H1 (cell line): ENCODE results near the gene SPC24. TPM values are rescaled to one million over a fixed set of nuclear protein-coding genes. Genes with fewer than 3 reads are reported as not detected.

ENCODE experiments used
- CTCF ChIA-PET: fragments of 300-600 bp; sonication (Branson Sonifier 250); formaldehyde crosslinking; loops from one replicate; lab custom pipeline; 2021; ENCODE audit not compliant: partially characterized antibody; lab: Charles Lee
- POLR2A ChIA-PET: fragments of 300-600 bp; sonication (Branson Sonifier 250); formaldehyde crosslinking; loops from one replicate; lab custom pipeline; 2021; ENCODE audit warnings: inconsistent platforms; ENCODE audit not compliant: partially characterized antibody; lab: Charles Lee
- DNase-seq, 2 experiments: peaks; one replicate each; pipeline versions ENCODE4 v3.0.0 to v3.0.0-alpha.2; 2010 to 2022; ENCODE audit warnings: low spot score in 2 of 2, low read depth in 1 of 2, mixed read lengths in 1 of 2
- FAIRE-seq: peaks from 2 replicates; lab custom pipeline; 2011; peaks lifted over from hg19 to GRCh38; lab: Jason Lieb, UNC
- H2AFZ ChIP-seq: 2 replicates; pipeline ENCODE4 v1.8.1; 2012; ENCODE audit warnings: low read length, inconsistent platforms
- H2AK5ac ChIP-seq: 2 replicates; pipeline ENCODE4 v1.6.1; 2013; ENCODE audit warnings: low read depth, low read length
- H2BK120ac ChIP-seq: replicated peaks from 2 replicates; pipeline ENCODE3; 2013; ENCODE audit warnings: low read depth, low read length, inconsistent platforms
- H2BK12ac ChIP-seq: 2 replicates; pipeline ENCODE4 v1.6.1; 2013; ENCODE audit warnings: low read depth, low read length
- H2BK15ac ChIP-seq: 2 replicates; pipeline ENCODE4 v1.6.1; 2013; ENCODE audit warnings: low read length
- H2BK20ac ChIP-seq: 2 replicates; pipeline ENCODE4 v1.6.1; 2013; ENCODE audit warnings: low read length
- H2BK5ac ChIP-seq: 2 replicates; pipeline ENCODE4 v1.6.1; 2013; ENCODE audit warnings: low read depth, low read length
- H3K14ac ChIP-seq: 2 replicates; pipeline ENCODE4 v1.6.1; 2013; ENCODE audit warnings: inconsistent platforms; ENCODE audit not compliant: insufficient read length
- H3K18ac ChIP-seq: 2 replicates; pipeline ENCODE4 v1.6.1; 2013; ENCODE audit warnings: low read length; ENCODE audit errors: extremely low read depth
- H3K23ac ChIP-seq: 2 replicates; pipeline ENCODE4 v1.6.1; 2013; ENCODE audit warnings: inconsistent platforms; ENCODE audit not compliant: insufficient read length
- H3K23me2 ChIP-seq: 2 replicates; pipeline ENCODE4 v1.6.1; 2013; ENCODE audit warnings: low read depth, low read length
- H3K27ac ChIP-seq: 2 replicates; pipeline ENCODE4 v1.6.1; 2011; ENCODE audit warnings: low read depth, low read length, inconsistent platforms
- H3K27me3 ChIP-seq, 4 experiments: replicated peaks in 1 of 4; 1 replicate in 1 of 4; 2 replicates in 3 of 4; pipeline versions ENCODE4 v1.6.1 to v1.8.1; 2011 to 2013; ENCODE audit warnings: low read length in 3 of 4, mild to moderate bottlenecking in 3 of 4, inconsistent platforms in 2 of 4, mixed read lengths in 2 of 4, moderate library complexity in 1 of 4; ENCODE audit not compliant: control insufficient read depth in 3 of 4, insufficient read depth in 3 of 4; ENCODE audit errors: extremely low read depth in 1 of 4
- H3K36me3 ChIP-seq, 4 experiments: 2 replicates each; pipeline versions ENCODE4 v1.6.1 to v1.8.1; 2011 to 2013; ENCODE audit warnings: mild to moderate bottlenecking in 4 of 4, low read length in 3 of 4, moderate library complexity in 2 of 4, control low read depth in 1 of 4, inconsistent platforms in 1 of 4; ENCODE audit not compliant: insufficient read depth in 4 of 4, control insufficient read depth in 2 of 4
- H3K4ac ChIP-seq: replicated peaks from 2 replicates; pipeline ENCODE3; 2013; ENCODE audit warnings: low read length, low read depth, mixed read lengths, inconsistent platforms; ENCODE audit not compliant: insufficient read length
- H3K4me1 ChIP-seq, 4 experiments: replicated peaks in 1 of 4; 1 replicate in 1 of 4; 2 replicates in 3 of 4; pipeline versions ENCODE4 v1.6.1 to v1.8.1; 2011 to 2013; ENCODE audit warnings: low read length in 3 of 4, inconsistent platforms in 2 of 4, mixed read lengths in 1 of 4; ENCODE audit not compliant: insufficient read depth in 4 of 4, control insufficient read depth in 3 of 4
- H3K4me2 ChIP-seq, 2 experiments: 2 replicates each; pipeline versions ENCODE4 v1.6.1 to v1.8.1; 2011 to 2013; ENCODE audit warnings: low read depth in 2 of 2, low read length in 2 of 2, control low read depth in 1 of 2, inconsistent platforms in 1 of 2, mild to moderate bottlenecking in 1 of 2; ENCODE audit not compliant: insufficient read depth in 1 of 2
- H3K4me3 ChIP-seq, 4 experiments: fragments of 200-600, 300-600 bp in 1 of 4; sonication (generic), shearing (Covaris generic), sonication (Bioruptor Twin) in 1 of 4; 2 replicates each; pipeline versions ENCODE4 v1.5.1 to v1.8.1; 2011 to 2016; ENCODE audit warnings: low read length in 4 of 4, low read depth in 3 of 4, control low read depth in 2 of 4, inconsistent platforms in 2 of 4, mild to moderate bottlenecking in 2 of 4, mixed read lengths in 1 of 4, moderate library complexity in 1 of 4; ENCODE audit not compliant: insufficient read depth in 2 of 4; ENCODE audit errors: extremely low read depth in 1 of 4
- H3K56ac ChIP-seq: replicated peaks from 2 replicates; pipeline ENCODE3; 2013; ENCODE audit warnings: low read depth, mild to moderate bottlenecking, mixed read lengths, low read length, inconsistent platforms; ENCODE audit not compliant: insufficient read length
- H3K79me1 ChIP-seq: 2 replicates; pipeline ENCODE4 v1.6.1; 2013; ENCODE audit warnings: low read depth, low read length, control low read depth
- H3K79me2 ChIP-seq, 2 experiments: 2 replicates each; pipeline versions ENCODE4 v1.6.1 to v1.8.1; 2012 to 2013; ENCODE audit warnings: low read length in 2 of 2, mild to moderate bottlenecking in 2 of 2, inconsistent platforms in 1 of 2; ENCODE audit not compliant: insufficient read depth in 2 of 2, control insufficient read depth in 1 of 2
- H3K9ac ChIP-seq, 4 experiments: replicated peaks in 1 of 4; 1 replicate in 1 of 4; 2 replicates in 3 of 4; pipeline versions ENCODE4 v1.6.1 to v1.8.1; 2011 to 2013; ENCODE audit warnings: low read depth in 3 of 4, low read length in 3 of 4, control low read depth in 2 of 4, mild to moderate bottlenecking in 2 of 4, moderate library complexity in 2 of 4, inconsistent platforms in 1 of 4; ENCODE audit errors: extremely low read depth in 1 of 4
- H3K9me3 ChIP-seq, 2 experiments: 2 replicates each; pipeline versions ENCODE4 v1.6.1 to v1.8.1; 2012 to 2013; ENCODE audit warnings: mild to moderate bottlenecking in 2 of 2, moderate library complexity in 2 of 2, control low read depth in 1 of 2, inconsistent platforms in 1 of 2, low read depth in 1 of 2, low read length in 1 of 2, mixed read lengths in 1 of 2; ENCODE audit not compliant: insufficient read depth in 2 of 2
- H4K20me1 ChIP-seq, 2 experiments: replicated peaks in 1 of 2; 2 replicates each; pipeline versions ENCODE3 to v1.8.1; 2011 to 2013; ENCODE audit warnings: inconsistent platforms in 2 of 2, low read length in 2 of 2, mild to moderate bottlenecking in 1 of 2; ENCODE audit not compliant: insufficient read depth in 2 of 2, control insufficient read depth in 1 of 2
- H4K5ac ChIP-seq: 2 replicates; pipeline ENCODE4 v1.6.1; 2013; ENCODE audit warnings: low read length, low read depth, mixed read lengths, inconsistent platforms; ENCODE audit not compliant: insufficient read length
- H4K8ac ChIP-seq: 2 replicates; pipeline ENCODE4 v1.8.0; 2013; ENCODE audit warnings: mild to moderate bottlenecking, moderate library complexity, low read length, inconsistent platforms; ENCODE audit not compliant: insufficient read depth; ENCODE audit errors: extremely low read depth
- H4K91ac ChIP-seq: replicated peaks from 2 replicates; pipeline ENCODE3; 2013; ENCODE audit warnings: low read length, mixed read lengths, inconsistent platforms; ENCODE audit not compliant: insufficient read length
- CHD2 ChIP-seq: IDR thresholded peaks from 2 replicates; pipeline ENCODE4 v1.6.1; 2012; ENCODE audit warnings: low read length, improper control_type of control experiment
- CREB1 ChIP-seq: IDR thresholded peaks from 2 replicates; pipeline ENCODE4 v1.6.1; 2012; ENCODE audit warnings: inconsistent platforms
- CTBP2 ChIP-seq: IDR thresholded peaks from 2 replicates; pipeline ENCODE4 v1.7.0; 2011; ENCODE audit warnings: borderline replicate concordance, mild to moderate bottlenecking, moderate library complexity, mixed read lengths, low read length; ENCODE audit not compliant: insufficient read depth, insufficient read length
- EGR1 ChIP-seq: IDR thresholded peaks from 2 replicates; pipeline ENCODE4 v1.6.1; 2011; ENCODE audit warnings: low read depth, low read length, borderline replicate concordance
- GTF2F1 ChIP-seq: IDR thresholded peaks from 2 replicates; pipeline ENCODE4 v1.6.1; 2012; ENCODE audit warnings: low read depth, low read length, improper control_type of control experiment, borderline replicate concordance
- HDAC6 ChIP-seq: IDR thresholded peaks from one replicate; pipeline ENCODE4 v1.7.1; 2012; ENCODE audit warnings: low read depth, mild to moderate bottlenecking, inconsistent platforms, low read length, moderate library complexity
- KDM1A ChIP-seq: fragments of 200-600, 300-600 bp; sonication (generic); IDR thresholded peaks from 2 replicates; pipeline ENCODE4 v1.7.1; 2016; ENCODE audit warnings: mild to moderate bottlenecking, low read length, borderline replicate concordance
- KDM4A ChIP-seq: IDR thresholded peaks from one replicate; pipeline ENCODE4 v1.7.1; 2012; ENCODE audit warnings: low read depth, mild to moderate bottlenecking, moderate library complexity, low read length, inconsistent platforms; ENCODE audit not compliant: severe bottlenecking
- POLR2A ChIP-seq, 2 experiments: IDR thresholded peaks; 1 replicate in 1 of 2; 2 replicates in 1 of 2; pipeline ENCODE4 v1.6.1; 2011; ENCODE audit warnings: low read depth in 2 of 2, low read length in 2 of 2, mild to moderate bottlenecking in 2 of 2; ENCODE audit errors: control extremely low read depth in 1 of 2
- POLR2AphosphoS5 ChIP-seq: IDR thresholded peaks from 2 replicates; pipeline ENCODE4 v1.6.1; 2011; ENCODE audit warnings: low read depth, low read length
- SAP30 ChIP-seq: fragments of 300-600 bp; sonication (generic); IDR thresholded peaks from 2 replicates; pipeline ENCODE4 v1.7.1; 2012; ENCODE audit warnings: low read length, moderate library complexity, mild to moderate bottlenecking, inconsistent platforms; ENCODE audit not compliant: insufficient read depth, insufficient replicate concordance
- SIRT6 ChIP-seq: IDR thresholded peaks from one replicate; pipeline ENCODE4 v1.7.1; 2012; ENCODE audit warnings: low read length, inconsistent platforms
- SUZ12 ChIP-seq: fragments of 200-600 bp; sonication (generic); IDR thresholded peaks from 2 replicates; pipeline ENCODE4 v1.6.1; 2012; ENCODE audit warnings: mild to moderate bottlenecking, inconsistent platforms, low read length, moderate library complexity, mixed read lengths
- TBP ChIP-seq: IDR thresholded peaks from 2 replicates; pipeline ENCODE4 v1.6.1; 2011; ENCODE audit warnings: low read depth, low read length, improper control_type of control experiment
- ZNF274 ChIP-seq: IDR thresholded peaks from 2 replicates; pipeline ENCODE4 v1.7.0; 2012; ENCODE audit warnings: low read length, borderline replicate concordance; ENCODE audit errors: extremely low read depth
- WGBS, 2 experiments: shearing (Covaris generic) in 1 of 2; methylation state at CpG; one replicate each; pipeline versions ENCODE4 v1.1.6 to v1.1.7; 2013 to 2015; ENCODE audit warnings: low lambda C conversion rate in 2 of 2, mixed read lengths in 2 of 2, inconsistent platforms in 1 of 2, low coverage in 1 of 2, missing lambda C conversion rate in 1 of 2; ENCODE audit not compliant: insufficient replicate concordance in 2 of 2, insufficient coverage in 1 of 2, insufficient read length in 1 of 2; ENCODE audit errors: extremely low coverage in 1 of 2, missing lambda C conversion rate in 1 of 2; 5-methylcytosine and 5-hydroxymethylcytosine counted together
- polyA plus RNA-seq, 7 experiments: library from polyadenylated mRNA; depleted of rRNA in 3 of 7; stranded (reverse) in 5 of 7; unstranded in 2 of 7; fragments of >200 nt in 5 of 7; fragments of 200-250 nt in 2 of 7; gene quantifications; 1 replicate in 5 of 7; 2 replicates in 1 of 7; 4 replicates in 1 of 7; pipeline versions ENCODE4 v1.2.1 to v1.2.3, GENCODE V29; 2011 to 2013; ENCODE audit warnings: missing spikeins in 2 of 7, mixed read lengths in 2 of 7
- total RNA-seq: library from RNA; stranded (reverse); fragmentation: NEBNext Ultra II Directional; extraction: Animal tissue kit (Norgen Biotek cat#: 25700); gene quantifications from 2 replicates; pipeline ENCODE4 v1.2.1, GENCODE V29; 2021

The SPC24 gene
- total and polyA plus RNA-seq, 2 of the 8 experiments (the other 6 are each of a cell fraction or from before 2014, with no cell fraction given), result 17.7 to 42.4 TPM

- POLR2A ChIA-PET, result interaction anchor here (0.6 to 1.3 kb wide), 2 partner anchors 20 to 21 kb away, joined by 4 read pairs; partner anchors contain the start of gene SPC24
- no peak overlapping the region for H2AK5ac ChIP-seq
- H3K56ac ChIP-seq, result no peak overlapping the region
- H3K4me1 ChIP-seq, result peaks cover 0 to 3% (median 2%) of the 10 kb centered on the region in 4 experiments; a peak in 2 of 7 replicates
- H3K27ac ChIP-seq, result no peak overlapping the region; the same call in 1 of the 2 replicates
- H2AFZ ChIP-seq, result no peak overlapping the region
- H3K4me3 ChIP-seq, result no peak overlapping the region
- no peak overlapping the region for H4K8ac ChIP-seq
- no peak overlapping the region for H3K23ac ChIP-seq
- no peak overlapping the region for H3K9ac ChIP-seq
- H4K5ac ChIP-seq, result no peak overlapping the region
- no peak overlapping the region for H3K18ac ChIP-seq
- peaks cover 0 to 28% (median 12%) of the 10 kb centered on the region in 4 experiments; a peak in 6 of 8 replicates for H3K36me3 ChIP-seq
- no peak overlapping the region for H3K4ac ChIP-seq
- no peak overlapping the region for H4K91ac ChIP-seq
- no peaks in the 10 kb centered on the region for H3K27me3 ChIP-seq
- CTCF ChIA-PET, result interaction anchor here (0.5 kb wide), 1 partner anchor 125 kb away, joined by 3 read pairs; no protein-coding TSS in a partner anchor
- no peaks in the 10 kb centered on the region for H3K9me3 ChIP-seq
- WGBS, 2 experiments, result 94% methylated on average over 7 of the region's 7 CpGs; no CpG with 5 or more reads in 1 of the 2 experiments
- no peaks in the 10 kb centered on the region for H4K20me1 ChIP-seq
- no peak overlapping the region for H2BK12ac ChIP-seq
- no peaks in the 10 kb centered on the region; the same call in 1 of the 2 replicates for H3K79me1 ChIP-seq
- H3K4me2 ChIP-seq, result no peak overlapping the region
- no peak overlapping the region for H2BK5ac ChIP-seq
- H2BK15ac ChIP-seq, result no peak overlapping the region
- no peaks in the 10 kb centered on the region for H3K23me2 ChIP-seq
- FAIRE-seq (no peak), DNase-seq (no peak)
- H2BK20ac ChIP-seq, result no peak overlapping the region
- no peaks in the 10 kb centered on the region for H3K79me2 ChIP-seq
- H3K14ac ChIP-seq, result no peak overlapping the region
- H2BK120ac ChIP-seq, result no peak overlapping the region
- TF ChIP-seq KDM4A, result no peak
- no peak for TF ChIP-seq CHD2
- TF ChIP-seq SUZ12, result no peak
- TF ChIP-seq TBP, result no peak
- TF ChIP-seq KDM1A, result no peak
- no peak for TF ChIP-seq GTF2F1
- no peak for TF ChIP-seq EGR1
- TF ChIP-seq HDAC6, result no peak
- TF ChIP-seq SAP30, result no peak
- TF ChIP-seq SIRT6, result no peak
- no peak for TF ChIP-seq POLR2A (IDR thresholded peaks at IDR 0.05; ENCODE audit: control extremely low read depth in 1 of 2, low read depth in 2 of 2, low read length in 2 of 2)
- TF ChIP-seq CREB1, result no peak
- no peak for TF ChIP-seq POLR2AphosphoS5
- TF ChIP-seq CTBP2, result no peak
- no peak for TF ChIP-seq ZNF274
Measured at GRCh38 chr19:11175920-11176319, 20.3 kb upstream of the SPC24 start.
